Right forelimb (tissue), 1 donor: ENCODE data around the gene FOXN1.
"Not testable (repeated sequence)": the region's sequence is repeated elsewhere in the genome, so short reads cannot be mapped to it uniquely, and the experiment has no call there.

Experiments
- DNase-seq: peaks from one replicate; pipeline ENCODE4 v3.0.0-alpha.2; 2018

The FOXN1 gene

GRCh38 chr17:28501421-28502284 lies 4.5 kb upstream of the FOXN1 start:
- DNase-seq: no peak

DNA sequence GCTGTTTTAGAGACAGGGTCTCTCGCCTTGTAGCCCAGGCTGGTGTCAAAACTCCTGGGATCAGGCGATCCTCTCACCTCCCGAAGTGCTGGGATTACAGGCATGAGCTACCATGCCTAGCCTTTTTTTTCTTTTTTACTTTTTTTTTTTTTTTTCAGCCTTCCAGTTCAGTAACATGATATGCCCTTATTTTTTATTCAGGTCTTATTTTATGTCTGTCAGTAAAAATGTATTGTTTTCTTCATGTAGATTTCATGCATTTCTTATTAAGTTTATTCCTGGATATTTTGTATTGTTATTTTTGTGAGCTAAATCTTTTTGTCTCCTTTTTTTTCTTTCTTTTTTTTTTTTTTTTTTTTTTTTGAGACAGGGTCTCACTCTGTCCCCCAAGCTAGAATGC lies 2.7 kb upstream of the FOXN1 start:
- DNase-seq: no peak

- DNase-seq: no peak
Measured at GRCh38 chr17:28506763-28507487, 777 bp downstream of the FOXN1 start.

DNA sequence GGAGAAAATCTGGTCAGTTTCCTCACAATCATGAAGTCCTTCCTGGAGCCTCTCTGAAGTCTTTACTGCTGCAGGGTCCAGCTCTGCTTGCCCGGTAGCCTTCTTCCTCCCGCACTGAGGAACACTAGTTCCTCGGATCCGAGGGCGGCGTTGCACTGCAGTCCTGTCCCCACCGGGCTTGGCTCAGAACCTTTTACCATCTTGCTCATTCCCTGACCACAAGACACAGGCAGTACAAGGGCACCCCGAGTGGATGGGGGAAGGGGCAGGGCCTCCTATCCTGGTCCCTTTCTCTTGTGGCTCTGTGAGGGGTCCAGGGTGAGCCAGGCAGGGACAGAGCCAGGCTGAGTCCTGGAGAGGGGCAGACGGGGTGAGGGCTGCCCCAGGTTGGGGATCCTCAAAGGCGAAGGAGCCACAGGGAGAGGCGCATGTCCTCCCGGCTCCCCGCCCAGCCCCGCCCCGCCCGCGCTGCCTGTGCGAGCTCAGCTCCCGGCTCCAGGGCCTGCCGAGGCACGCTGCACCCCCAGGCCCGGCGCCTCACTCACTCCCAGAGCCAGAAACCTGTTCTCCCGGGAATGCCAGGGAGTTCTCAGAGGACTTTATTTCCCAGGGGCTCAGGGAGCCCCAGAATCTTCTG lies 1.5 kb downstream of the FOXN1 start:
- DNase-seq: no peak

DNA sequence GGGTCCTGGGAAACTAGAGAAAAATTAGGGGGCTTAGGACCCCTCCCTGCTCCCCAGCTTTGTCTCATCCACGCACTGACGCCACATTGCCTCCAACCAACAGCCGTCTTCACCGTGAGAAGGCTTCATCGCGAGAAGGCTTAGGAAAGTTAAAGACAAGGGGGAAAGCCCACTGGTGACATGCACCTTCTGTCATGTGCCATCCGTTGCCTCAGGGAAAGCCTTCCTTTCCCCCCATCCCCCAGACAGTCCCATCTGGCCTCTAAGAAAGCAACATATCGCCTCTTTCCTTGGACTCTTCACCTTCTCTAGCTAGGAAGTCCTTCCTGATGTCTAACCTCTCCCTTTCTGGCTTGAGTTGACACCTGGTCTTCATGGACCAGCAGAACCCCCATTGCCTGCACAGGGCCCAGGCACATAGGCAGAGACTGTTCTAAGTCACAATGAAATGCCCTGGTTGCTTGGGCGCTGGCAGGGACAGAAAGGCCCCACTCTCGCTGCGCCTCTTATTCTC lies 2.1 kb downstream of the FOXN1 start:
- DNase-seq: no peak

DNA sequence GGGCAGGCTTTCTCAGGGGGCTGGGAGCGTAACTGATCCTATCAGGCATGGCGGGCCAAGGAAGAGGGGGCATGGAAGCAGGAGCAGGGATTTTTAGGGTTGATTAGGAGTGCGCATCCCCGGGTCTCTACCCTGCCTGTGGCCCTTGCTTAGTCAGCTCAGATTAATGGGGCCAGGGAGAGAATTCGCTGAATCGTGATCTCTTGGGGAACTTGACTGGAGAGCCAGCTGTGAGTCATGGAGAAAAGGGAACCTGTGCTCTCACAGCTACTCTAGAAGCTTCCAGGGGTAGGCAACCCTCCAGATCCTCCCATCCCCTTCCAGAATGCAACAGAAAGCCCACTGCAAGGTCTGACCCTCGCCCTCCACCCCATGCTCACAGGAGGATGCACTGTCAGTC lies 3.6 kb downstream of the FOXN1 start:
- DNase-seq: no peak

- no peak for DNase-seq
Measured at GRCh38 chr17:28511858-28512461, 5.8 kb downstream of the FOXN1 start.

DNA sequence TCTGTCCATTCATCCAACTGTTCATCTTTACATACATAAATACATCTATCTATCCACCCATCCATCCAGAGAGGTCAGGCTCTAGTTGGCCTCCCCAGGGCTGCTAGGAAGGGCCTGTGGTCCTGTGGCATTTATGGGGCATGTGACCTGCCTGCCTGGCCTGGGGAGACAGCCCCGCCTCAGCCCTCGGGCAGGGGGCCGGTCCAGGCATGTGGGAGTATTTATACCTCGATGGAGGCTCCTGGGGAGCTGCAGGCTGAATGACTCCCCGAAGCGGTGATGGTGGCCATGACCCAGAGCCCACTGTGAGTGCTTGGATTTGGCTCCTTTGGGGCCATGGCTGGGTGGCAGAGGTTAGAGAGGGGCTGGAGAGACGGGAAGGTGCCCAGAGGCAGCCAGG lies 7.3 kb downstream of the FOXN1 start:
- DNase-seq: no peak

- no peak for DNase-seq
Measured at GRCh38 chr17:28514561-28515002, 8.4 kb downstream of the FOXN1 start.

DNA sequence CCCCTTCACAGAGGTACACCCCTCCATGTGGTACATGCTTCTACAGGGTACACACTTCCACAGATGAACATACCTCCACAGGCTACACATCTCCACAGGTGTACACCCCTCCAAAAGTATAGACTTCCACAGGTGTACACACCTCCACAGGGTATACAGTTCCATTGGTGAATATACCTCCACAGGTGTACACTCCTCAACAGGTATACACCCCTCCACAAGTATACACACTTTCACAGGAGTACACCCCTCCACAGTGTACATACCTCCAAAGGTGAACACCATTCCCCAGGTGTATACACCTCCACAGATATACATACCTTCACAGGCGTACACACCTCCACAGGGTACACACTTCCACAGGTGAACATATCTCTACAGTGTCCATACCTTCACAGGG lies 9.4 kb downstream of the FOXN1 start:
- DNase-seq: no peak

DNA sequence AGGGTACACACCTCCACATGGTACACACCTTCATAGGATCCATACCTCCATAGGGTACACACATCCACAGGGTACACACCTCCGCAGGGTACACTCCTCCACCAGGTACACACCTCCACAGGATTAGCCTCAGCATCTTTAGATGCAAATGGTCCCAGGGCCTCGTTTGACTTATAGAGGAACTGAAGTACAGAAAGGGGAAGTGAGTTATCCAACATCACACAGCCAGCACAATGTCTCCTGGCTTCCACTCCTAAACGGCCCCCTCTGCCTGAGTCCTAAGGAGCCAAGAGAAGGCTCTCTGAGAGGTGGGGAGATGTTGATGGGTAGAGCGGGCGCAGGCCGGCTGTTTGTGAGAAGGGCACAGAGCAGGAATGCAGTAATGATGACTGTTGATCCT lies 12.0 kb downstream of the FOXN1 start:
- DNase-seq: no peak

GRCh38 chr17:28518578-28518977 lies 12.4 kb downstream of the FOXN1 start:
- no peak for DNase-seq

- DNase-seq: no peak
Measured at GRCh38 chr17:28519236-28519635, 13.1 kb downstream of the FOXN1 start.

- DNase-seq: no peak
Measured at GRCh38 chr17:28520687-28521086, 14.5 kb downstream of the FOXN1 start.

GRCh38 chr17:28521311-28522085 lies 15.3 kb downstream of the FOXN1 start:
- DNase-seq: no peak

- not testable (repeated sequence) for DNase-seq
Measured at GRCh38 chr17:28522281-28522680, 16.1 kb downstream of the FOXN1 start.

DNA sequence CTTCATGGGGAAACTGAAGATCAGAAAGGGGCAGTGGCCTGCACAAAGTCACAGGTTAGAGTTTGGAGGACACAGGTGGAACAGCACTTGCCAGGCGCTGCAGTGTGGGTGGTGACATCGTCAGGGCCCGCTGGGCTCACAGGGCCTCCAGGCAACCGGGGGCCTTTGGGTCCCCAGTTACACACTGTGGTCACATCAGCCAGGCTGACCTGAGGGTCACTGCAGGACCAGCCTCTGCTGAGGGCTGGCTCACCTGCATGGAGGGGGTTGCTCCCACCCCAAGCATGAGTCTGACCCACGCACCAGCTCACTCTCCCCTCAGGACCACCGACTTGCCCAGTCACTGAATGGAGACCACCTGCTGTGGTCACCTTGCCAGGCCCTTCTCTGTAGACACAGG lies 17.0 kb downstream of the FOXN1 start:
- DNase-seq: no peak

GRCh38 chr17:28523876-28524275 lies 17.7 kb downstream of the FOXN1 start:
- no peak for DNase-seq

DNA sequence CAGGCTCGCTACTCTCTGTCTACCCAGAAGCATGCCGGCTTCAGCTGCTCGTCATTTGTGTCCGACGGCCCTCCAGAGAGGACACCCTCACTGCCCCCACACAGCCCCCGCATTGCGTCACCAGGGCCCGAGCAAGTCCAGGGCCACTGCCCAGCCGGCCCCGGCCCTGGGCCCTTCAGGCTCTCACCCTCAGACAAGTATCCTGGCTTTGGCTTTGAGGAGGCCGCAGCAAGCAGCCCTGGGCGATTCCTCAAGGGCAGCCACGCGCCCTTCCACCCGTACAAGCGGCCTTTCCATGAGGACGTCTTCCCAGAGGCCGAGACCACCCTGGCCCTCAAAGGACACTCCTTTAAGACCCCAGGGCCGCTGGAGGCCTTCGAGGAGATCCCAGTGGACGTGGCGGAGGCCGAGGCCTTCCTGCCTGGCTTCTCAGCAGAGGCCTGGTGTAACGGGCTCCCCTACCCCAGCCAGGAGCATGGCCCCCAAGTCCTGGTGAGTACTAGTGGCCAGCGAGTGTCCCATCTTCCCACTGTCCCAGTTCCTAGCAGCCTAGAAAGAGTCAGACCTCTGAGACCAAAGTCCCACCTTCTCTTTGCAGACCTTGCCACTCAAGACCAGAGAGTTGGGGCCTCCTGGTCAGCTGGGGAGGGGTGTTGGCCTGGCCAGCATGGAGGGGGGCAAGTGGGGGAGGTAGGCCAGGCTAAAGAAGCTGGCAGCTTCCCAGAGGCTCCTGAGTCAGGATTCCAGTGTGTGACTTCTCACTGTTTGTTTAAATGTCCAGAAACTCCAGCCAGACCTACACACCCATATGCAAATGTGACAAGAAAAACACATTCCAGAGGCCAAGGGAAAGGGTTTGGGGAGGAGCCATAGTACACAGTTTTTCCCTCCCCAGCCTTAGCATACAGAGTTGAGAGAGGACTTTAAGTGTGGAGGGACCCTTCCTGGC lies 18.6 kb downstream of the FOXN1 start:
- DNase-seq: no peak

DNA sequence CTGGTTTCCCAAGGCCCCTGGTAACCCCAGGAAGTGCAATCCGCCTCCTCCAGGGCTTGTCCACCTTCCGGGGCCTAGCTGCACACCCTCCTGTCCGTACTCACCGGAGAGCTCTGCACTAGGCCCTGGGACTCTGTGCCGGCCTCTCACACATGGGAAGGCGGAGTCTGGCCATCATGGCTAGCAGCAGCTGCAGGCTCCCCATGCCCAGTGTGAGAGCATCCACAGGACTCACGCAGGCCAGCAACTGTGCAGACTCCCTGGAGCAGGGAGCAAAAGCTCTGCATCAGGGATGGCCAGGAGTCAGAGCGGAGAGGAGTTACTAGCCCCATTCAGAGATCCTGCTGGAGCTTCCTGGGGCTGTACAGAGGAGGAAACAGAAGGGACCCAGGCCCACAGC lies 20.2 kb downstream of the FOXN1 start:
- no peak for DNase-seq

DNA sequence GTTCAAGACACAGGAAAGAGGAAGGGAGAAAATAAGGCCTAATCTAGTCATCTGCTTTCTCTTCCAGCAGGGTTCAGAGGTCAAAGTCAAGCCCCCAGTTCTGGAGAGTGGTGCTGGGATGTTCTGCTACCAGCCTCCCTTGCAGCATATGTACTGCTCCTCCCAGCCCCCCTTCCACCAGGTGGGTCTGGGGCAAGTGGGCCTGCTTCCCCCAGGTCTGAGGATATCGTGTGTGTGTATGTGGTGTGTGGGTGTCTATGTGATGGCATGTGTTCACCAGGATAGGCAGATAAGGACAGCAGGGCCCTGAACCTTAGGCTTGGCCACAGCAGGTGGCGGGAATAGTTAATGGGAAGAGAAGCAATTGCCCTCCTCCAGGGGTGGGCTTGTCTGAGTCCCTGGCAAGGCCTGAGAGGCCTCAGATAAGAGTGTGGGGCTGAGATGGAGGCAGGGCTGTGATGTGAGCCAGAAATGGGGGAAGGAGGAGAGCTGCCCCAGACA lies 21.1 kb downstream of the FOXN1 start:
- DNase-seq: no peak
